ENCODE measurements around the gene PATJ.
A peak's percentile ranks its signal among the peaks of the same experiment; 100 is the strongest.

The PATJ gene

DNA sequence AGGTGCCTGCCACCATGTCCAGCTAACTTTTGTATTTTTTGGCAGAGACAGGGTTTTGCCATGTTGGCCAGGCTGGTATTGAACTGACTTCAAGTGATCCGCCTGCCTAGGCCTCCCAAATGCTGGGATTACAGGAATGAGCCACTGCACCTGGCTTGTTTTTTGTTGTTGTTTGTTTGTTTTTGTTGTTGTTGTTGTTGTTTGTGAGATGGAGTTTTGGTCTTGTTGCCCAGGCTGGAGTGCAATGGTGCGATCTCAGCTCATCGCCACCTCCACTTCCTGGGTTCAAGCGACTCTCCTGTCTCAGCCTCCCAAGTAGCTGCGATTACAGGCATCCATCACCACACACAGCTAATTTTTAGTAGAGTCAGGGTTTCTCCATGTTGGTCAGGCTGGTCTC, 445.3 kb downstream of the PATJ start:
- no peak for DNase-seq (ENCODE audit: extremely low read depth, low read depth)
- no peak overlapping the region for H3K4me3 ChIP-seq (replicated peaks; ENCODE audit: low read depth, low read length)
- TF ChIP-seq, protein P1, sequence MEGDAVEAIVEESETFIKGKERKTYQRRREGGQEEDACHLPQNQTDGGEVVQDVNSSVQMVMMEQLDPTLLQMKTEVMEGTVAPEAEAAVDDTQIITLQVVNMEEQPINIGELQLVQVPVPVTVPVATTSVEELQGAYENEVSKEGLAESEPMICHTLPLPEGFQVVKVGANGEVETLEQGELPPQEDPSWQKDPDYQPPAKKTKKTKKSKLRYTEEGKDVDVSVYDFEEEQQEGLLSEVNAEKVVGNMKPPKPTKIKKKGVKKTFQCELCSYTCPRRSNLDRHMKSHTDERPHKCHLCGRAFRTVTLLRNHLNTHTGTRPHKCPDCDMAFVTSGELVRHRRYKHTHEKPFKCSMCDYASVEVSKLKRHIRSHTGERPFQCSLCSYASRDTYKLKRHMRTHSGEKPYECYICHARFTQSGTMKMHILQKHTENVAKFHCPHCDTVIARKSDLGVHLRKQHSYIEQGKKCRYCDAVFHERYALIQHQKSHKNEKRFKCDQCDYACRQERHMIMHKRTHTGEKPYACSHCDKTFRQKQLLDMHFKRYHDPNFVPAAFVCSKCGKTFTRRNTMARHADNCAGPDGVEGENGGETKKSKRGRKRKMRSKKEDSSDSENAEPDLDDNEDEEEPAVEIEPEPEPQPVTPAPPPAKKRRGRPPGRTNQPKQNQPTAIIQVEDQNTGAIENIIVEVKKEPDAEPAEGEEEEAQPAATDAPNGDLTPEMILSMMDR (IDR thresholded peaks at IDR 0.05; ENCODE audit: low read depth, low read length, missing control alignments): no peak

- no peak for DNase-seq (ENCODE audit: extremely low read depth, low read depth)
- no peak overlapping the region for H3K4me3 ChIP-seq (replicated peaks; ENCODE audit: low read depth, low read length)
- TF ChIP-seq, protein P1 (IDR thresholded peaks at IDR 0.05; ENCODE audit: low read depth, low read length, missing control alignments): no peak
Measured at GRCh38 chr1:62188111-62188510, 445.8 kb downstream of the PATJ start.

- 0 out of 2 replicates have a peak within 1 kb of the TSS, but pooled peaks have one; percentile 3 for H3K4me3 ChIP-seq (replicated peaks; ENCODE audit: low read depth, low read length)
- no peak for DNase-seq (ENCODE audit: extremely low read depth, low read depth)
- TF ChIP-seq, protein P1 (IDR thresholded peaks at IDR 0.05; ENCODE audit: low read depth, low read length, missing control alignments): no peak
Measured at GRCh38 chr1:62194651-62195544, 452.6 kb downstream of the PATJ start, which contains the start of gene L1TD1. Gene L1TD1, plus strand, starts transcription at chr1:62194849. Its CDS starts 11,780 bp downstream, at chr1:62206629.

- no peak for DNase-seq (ENCODE audit: extremely low read depth, low read depth)
- TF ChIP-seq, protein P1 (IDR thresholded peaks at IDR 0.05; ENCODE audit: low read depth, low read length, missing control alignments): no peak
- no peak overlapping the region for H3K4me3 ChIP-seq (replicated peaks; ENCODE audit: low read depth, low read length)
Measured at GRCh38 chr1:62196086-62196690, 453.9 kb downstream of the PATJ start.

GRCh38 chr1:62198069-62198780, 455.9 kb downstream of the PATJ start:
- DNase-seq (ENCODE audit: extremely low read depth, low read depth): no peak
- no peak overlapping the region for H3K4me3 ChIP-seq (replicated peaks; ENCODE audit: low read depth, low read length)

DNA sequence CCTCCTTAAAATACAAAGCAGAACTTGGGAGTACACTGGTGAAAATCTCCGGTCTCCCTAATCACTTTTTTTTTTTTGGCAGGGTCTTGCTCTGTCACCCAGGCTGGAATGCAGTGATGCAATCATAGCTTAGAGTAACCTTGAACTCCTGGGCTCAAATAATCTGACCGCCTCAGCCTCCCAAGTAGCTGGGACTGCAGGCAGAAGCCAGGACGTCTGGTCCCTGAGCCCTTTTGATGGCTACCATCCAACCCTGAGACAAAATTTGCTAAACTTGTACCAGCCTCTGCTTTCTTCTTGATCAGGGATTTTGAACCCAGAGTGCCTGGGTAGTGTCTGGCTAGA, 456.5 kb downstream of the PATJ start:
- TF ChIP-seq, protein P1 (IDR thresholded peaks at IDR 0.05; ENCODE audit: low read depth, low read length, missing control alignments): no peak
- no peak overlapping the region for H3K4me3 ChIP-seq (replicated peaks; ENCODE audit: low read depth, low read length)
- DNase-seq (ENCODE audit: extremely low read depth, low read depth): no peak

More at GRCh38 chr1:62198069-62198780, 455.9 kb downstream of the PATJ start:
- TF ChIP-seq, protein P1 (IDR thresholded peaks at IDR 0.05; ENCODE audit: low read depth, low read length, missing control alignments): no peak

Data from HFF-Myc (cell line).